ENCODE results near the gene KCNT2. TPM values are rescaled to one million over a fixed set of nuclear protein-coding genes. Genes with fewer than 3 reads are reported as not detected.

KCNT2 gene
- total and polyA plus RNA-seq, 9 of the 15 experiments (the other 6 are each of a cell fraction or from before 2014, with no cell fraction given), result 0.13 to 0.73 (median 0.28) TPM

- intact Hi-C loops (cut with micrococcal nuclease), result no loop called here
- CTCF ChIA-PET (ENCODE audit: low intra/inter-chr PET ratio), result no interaction called here
- no peak for TF ChIP-seq DPF2 (IDR thresholded peaks at IDR 0.05)
- peak; percentile 81 for TF ChIP-seq MEIS2 (IDR thresholded peaks at IDR 0.05; ENCODE audit: partially characterized antibody)
- no peak for TF ChIP-seq ZC3H11A (IDR thresholded peaks at IDR 0.05; ENCODE audit: low read depth, low read length)
- TF ChIP-seq ZNF12 (CRISPR knock-in tag; IDR thresholded peaks at IDR 0.05), result no peak
- TF ChIP-seq ZSCAN32 (CRISPR knock-in tag; IDR thresholded peaks at IDR 0.05), result no peak
- no peak for TF ChIP-seq NFIC (IDR thresholded peaks at IDR 0.05)
- TF ChIP-seq ZNF695 (CRISPR knock-in tag; IDR thresholded peaks at IDR 0.05), result no peak
- no peak for TF ChIP-seq BHLHE40 (IDR thresholded peaks at IDR 0.05; ENCODE audit: low read length)
- no peak for TF ChIP-seq PTRF (tag; IDR thresholded peaks at IDR 0.05)
- TF ChIP-seq GATAD2B (IDR thresholded peaks at IDR 0.05; ENCODE audit: borderline replicate concordance), result no peak
- TF ChIP-seq CTCF (IDR thresholded peaks at IDR 0.05 in 2 of 3, conservative IDR thresholded peaks at IDR 0.05 in 1 of 3; ENCODE audit: insufficient read depth in 2 of 3, low read depth in 1 of 3, low read length in 3 of 3), result no peak
- no peak for TF ChIP-seq XRCC4 (IDR thresholded peaks at IDR 0.05; ENCODE audit: extremely low read depth, insufficient read depth, insufficient read length)
- TF ChIP-seq, protein P1, sequence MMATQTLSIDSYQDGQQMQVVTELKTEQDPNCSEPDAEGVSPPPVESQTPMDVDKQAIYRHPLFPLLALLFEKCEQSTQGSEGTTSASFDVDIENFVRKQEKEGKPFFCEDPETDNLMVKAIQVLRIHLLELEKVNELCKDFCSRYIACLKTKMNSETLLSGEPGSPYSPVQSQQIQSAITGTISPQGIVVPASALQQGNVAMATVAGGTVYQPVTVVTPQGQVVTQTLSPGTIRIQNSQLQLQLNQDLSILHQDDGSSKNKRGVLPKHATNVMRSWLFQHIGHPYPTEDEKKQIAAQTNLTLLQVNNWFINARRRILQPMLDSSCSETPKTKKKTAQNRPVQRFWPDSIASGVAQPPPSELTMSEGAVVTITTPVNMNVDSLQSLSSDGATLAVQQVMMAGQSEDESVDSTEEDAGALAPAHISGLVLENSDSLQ (IDR thresholded peaks at IDR 0.05), result peak; percentile 44; the same call in 1 of the 2 replicates
- no peak for TF ChIP-seq ZBTB49 (CRISPR knock-in tag; IDR thresholded peaks at IDR 0.05; ENCODE audit: borderline replicate concordance)
These were observed 14.3 kb downstream of the KCNT2 start for GRCh38 chr1:196593955-196594354.

More at GRCh38 chr1:196593955-196594354, 14.3 kb downstream of the KCNT2 start:
- in situ Hi-C loops (cut with MboI), result no loop called here
- Histone ChIP-seq H2AFZ (ENCODE audit: low read depth, low read length) (no peak overlapping the region), H3K4me3 (no peak overlapping the region), H3K9me1 (ENCODE audit: control insufficient read depth, insufficient read depth, low read length) (no peaks in the 10 kb centered on the region), H3K9me3 (replicated peaks; ENCODE audit: control insufficient read depth, insufficient read depth, low read depth, low read length) (no peaks in the 10 kb centered on the region; the same call in 1 of the 2 replicates), H3K27ac (ENCODE audit: extremely low read depth, low read depth, low read length) (no peak overlapping the region), H3K9ac (ENCODE audit: insufficient read depth in 1 of 2, low read depth in 2 of 2, low read length in 2 of 2) (no peak overlapping the region), H3K4me2 (ENCODE audit: insufficient read depth, low read length) (no peak overlapping the region), H3K27me3 (ENCODE audit: control insufficient read depth in 2 of 2, insufficient read depth in 2 of 2, low read length in 2 of 2) (no peaks in the 10 kb centered on the region), H3K79me2 (ENCODE audit: control insufficient read depth, insufficient read depth, low read length) (no peaks in the 10 kb centered on the region), H3K36me3 (ENCODE audit: control insufficient read depth, insufficient read depth, low read length) (no peaks in the 10 kb centered on the region), H4K20me1 (replicated peaks; ENCODE audit: control insufficient read depth, insufficient read depth, low read length) (no peaks in the 10 kb centered on the region), H3K4me1 (replicated peaks in 1 of 2; ENCODE audit: control insufficient read depth in 2 of 2, insufficient read depth in 2 of 2, low read length in 2 of 2) (no peaks in the 10 kb centered on the region)
- DNase-seq (ENCODE audit: extremely low read depth in 1 of 4, low spot score in 3 of 4), result no peak
- ATAC-seq, result no peak
- no peak for FAIRE-seq
- POLR2A ChIA-PET, result no interaction called here
- no TSS peak for BruUV-seq (replicated peaks)
